HG02885 (cell line): ENCODE data around the gene ZDHHC3.

Source experiments
- ATAC-seq: cut with Tn5 transposase; IDR thresholded peaks from one replicate; pipeline ENCODE4 v1.9.1; 2021; ENCODE audit warnings: mild to moderate bottlenecking; ENCODE audit not compliant: unreplicated experiment, poor library complexity

Gene ZDHHC3

DNA sequence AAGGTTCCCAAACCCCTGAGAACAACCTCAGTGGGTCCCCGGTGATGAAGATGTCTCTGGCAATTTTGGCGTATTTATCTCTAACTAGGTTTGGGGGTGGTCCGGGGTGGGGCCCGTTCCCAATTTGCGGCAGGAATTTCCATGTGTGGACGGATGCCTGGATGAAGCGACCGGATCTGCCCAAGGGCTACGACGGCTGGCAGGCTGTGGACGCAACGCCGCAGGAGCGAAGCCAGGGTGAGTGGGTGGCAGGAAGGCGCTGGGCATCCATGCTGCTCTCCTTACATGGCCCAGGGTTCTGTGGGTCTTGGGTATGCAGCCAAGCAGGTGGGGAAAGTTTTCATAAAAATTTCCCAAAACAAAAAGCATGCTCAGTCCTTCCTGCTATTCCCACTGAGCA lies 72.2 kb downstream of the ZDHHC3 start:
- no peak for ATAC-seq

- ATAC-seq = no peak
These were observed 72.7 kb downstream of the ZDHHC3 start for GRCh38 chr3:44903314-44903713.

GRCh38 chr3:44902628-44903027 lies 73.3 kb downstream of the ZDHHC3 start:
- no peak for ATAC-seq

DNA sequence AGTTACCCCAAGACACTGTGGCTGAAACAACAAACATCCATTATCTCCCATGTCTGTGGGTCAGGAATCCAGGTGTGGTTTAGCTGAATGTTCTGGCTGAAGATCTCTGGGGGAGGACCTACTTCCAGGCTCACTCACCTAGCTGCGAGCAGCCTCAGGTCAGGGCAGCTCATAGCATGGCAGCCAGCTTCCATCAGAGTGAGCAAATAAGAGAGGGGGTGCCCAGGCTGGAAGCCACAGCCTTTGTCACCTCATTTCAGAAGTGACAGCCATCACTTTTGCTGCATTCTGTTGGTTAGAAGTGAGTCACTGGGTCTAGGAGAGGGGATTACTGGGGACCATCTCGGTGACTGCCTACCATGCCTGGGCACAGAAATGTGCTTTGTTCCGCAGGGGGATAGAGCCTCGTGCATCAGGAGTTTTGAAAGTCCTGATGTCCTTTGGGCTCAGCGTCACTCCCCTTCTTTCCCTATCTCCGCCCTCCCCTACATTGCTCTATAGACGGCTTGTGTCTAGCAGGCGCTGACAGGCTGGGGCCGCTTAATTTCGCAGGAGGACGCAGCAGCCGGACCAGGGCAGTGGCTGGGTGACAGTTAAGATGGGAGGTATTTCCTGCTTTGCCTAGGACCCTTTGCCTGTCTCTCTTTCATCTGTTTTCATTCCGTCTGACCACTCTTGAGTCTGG lies 76.1 kb downstream of the ZDHHC3 start:
- ATAC-seq = no peak

GRCh38 chr3:44896440-44896839 lies 79.5 kb downstream of the ZDHHC3 start:
- ATAC-seq = no peak

DNA sequence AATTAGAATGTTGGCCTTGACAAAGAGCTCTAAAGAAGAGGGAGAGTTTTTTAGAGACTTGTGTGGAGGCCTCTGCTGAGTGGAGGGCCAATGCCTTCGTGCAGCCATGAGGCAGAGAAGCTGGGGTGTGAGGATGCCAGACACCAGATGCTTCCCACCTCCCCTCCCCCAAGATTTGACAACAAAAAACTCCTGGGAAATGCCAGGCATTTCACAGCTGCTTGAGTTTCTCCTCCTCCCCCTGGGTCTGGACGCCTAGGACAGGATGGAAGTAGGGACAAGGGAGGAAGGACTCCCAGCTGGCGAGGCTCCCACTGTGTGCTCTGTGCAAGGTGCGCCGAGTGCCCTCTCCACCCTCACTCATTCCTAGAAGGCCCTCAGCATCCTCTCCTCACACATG lies 81.5 kb downstream of the ZDHHC3 start:
- ATAC-seq = no peak

GRCh38 chr3:44893097-44893496 lies 82.9 kb downstream of the ZDHHC3 start:
- no peak for ATAC-seq

DNA sequence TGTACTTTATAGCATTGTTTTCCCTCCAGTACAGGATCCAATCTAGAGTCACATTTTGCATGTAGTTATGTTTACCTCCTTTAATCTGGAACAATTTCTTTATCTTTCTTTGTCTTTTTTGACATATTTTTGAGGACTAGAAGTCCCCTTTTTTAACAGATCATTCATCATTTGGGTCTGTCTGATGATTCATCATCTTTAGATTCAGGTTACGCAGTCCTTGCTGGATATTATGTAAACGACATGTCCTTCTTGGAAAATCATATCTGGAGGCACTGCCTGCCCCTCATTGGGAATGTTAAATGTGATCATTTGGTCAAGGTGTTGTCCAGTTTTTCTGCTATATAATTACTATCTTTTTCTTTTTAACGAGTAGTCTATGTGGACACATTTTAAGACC lies 83.3 kb downstream of the ZDHHC3 start:
- ATAC-seq = no peak

DNA sequence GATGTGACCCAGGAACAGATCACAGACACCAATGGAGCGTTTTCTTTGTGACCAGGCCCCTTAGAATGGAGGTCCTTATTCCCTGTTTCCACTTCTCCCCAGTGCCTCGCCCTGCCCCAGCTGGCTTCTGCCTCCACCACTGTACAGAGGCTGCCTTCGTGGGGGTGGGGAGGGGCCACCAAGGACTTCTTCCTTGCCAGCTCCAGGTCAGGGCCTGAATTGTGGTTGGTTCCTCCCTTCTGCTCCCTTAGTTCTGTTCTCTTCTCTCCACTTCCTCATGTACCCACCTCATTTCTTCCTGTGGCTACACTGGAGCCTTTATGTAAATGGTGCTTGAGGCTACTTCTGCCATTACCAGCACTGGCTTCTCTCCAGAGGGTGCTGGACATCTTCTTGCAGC lies 85.1 kb downstream of the ZDHHC3 start:
- no peak for ATAC-seq

DNA sequence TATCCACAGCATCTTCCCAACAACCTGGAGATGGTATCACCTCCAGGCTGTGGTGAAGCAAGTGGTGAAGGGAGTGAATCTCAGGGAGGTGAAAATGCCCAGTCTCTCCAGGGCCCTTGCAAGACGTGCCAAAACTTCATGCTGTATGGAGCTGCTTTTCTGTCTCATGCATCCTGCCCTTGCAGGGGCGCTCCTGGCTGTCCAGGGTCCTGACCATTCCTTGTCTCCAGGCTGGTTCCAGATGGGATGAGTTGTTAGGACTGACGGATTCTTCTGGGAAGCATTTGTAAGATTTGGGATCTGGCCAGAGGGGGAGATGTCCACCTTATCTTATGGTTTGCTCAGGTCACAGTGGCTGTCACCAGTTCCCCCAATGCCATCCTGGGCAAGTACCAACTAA lies 85.7 kb downstream of the ZDHHC3 start:
- no peak for ATAC-seq

DNA sequence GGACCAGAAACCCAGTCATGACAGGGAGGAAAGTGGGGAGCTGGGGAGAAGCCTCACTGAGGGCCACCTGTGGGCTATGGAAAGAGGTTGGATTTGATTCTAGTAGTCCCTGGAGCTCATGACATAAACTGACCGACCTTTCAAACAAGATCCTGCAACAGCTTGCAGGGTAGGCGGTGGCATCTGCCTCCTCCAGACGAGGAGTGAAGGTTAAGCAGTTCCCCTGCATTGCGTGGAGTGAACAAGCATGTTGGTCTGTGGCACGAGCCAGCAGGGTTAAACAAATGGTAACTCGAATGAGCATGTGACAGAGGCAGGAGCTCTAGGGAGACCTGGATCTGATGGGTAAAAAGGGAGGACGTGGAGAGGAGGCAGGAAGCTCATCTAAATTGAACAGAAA lies 88.9 kb downstream of the ZDHHC3 start:
- no peak for ATAC-seq

GRCh38 chr3:44886561-44886960 lies 89.4 kb downstream of the ZDHHC3 start:
- no peak for ATAC-seq

GRCh38 chr3:44885618-44886017 lies 90.4 kb downstream of the ZDHHC3 start:
- ATAC-seq = no peak

DNA sequence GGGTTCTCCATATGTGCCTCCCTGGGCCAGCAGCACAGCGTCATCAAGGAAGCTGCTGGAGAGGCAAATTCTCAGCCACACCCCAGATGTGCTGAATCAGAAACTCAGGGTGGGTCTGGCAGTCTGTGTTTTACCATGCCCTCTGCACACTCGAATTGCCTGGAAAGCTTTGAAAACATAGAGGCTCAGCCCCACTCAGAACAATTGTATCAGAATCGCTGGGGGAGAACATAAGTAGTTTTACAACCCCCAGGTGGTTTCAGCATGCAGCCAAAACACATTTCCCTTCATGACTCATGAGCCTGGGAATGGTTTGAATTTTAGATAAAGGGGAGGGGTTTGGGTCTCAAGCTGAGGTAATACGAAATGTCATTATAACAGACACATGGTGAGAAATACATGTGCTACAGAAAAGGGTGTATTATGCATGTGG lies 92.0 kb downstream of the ZDHHC3 start:
- no peak for ATAC-seq

- ATAC-seq = no peak
These were observed 92.6 kb downstream of the ZDHHC3 start for GRCh38 chr3:44883213-44883955.

DNA sequence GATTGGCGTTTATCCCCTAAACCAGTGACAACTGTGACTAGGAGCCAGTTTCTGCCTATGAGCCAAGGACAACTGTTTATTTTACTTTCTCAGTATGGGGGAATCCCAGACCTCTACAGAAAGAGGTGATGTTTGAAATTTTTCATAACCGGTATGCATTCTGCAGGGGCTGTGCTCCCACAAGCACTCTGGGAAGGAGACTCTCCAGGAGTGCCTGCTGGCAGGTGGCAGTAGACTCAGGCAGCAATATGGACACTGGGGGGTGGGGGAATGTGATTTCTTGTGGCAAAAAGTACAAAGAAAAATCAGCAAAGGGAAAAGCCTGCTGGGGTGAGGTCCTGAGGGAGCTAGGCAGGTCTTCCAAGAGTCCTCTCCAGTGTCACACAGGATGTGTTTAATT lies 95.7 kb downstream of the ZDHHC3 start:
- no peak for ATAC-seq

DNA sequence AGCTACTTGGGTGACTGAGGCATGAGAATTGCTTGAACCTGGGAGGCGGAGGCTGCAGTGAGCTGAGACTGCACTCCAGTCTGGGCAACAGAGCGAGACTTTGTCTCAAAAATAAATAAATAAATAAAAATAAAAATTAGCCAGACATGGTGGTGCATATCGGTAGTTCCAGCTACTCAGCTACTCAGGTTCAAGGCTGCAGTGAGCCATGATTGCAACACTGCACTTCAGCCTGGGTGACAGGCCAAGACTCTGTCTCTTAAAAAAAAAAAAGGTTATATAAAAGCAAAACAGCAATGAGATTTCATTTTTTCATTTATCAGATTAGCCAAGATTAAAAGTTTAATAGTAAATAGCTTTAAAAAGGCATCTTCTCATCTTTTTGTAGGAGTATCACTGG lies 98.6 kb downstream of the ZDHHC3 start:
- ATAC-seq = no peak

GRCh38 chr3:44875596-44875995 lies 100.4 kb downstream of the ZDHHC3 start:
- ATAC-seq = no peak
